Loucy (cell line): ENCODE results near the gene BCAS3.

Source experiments
- EZH2phosphoT487 ChIP-seq: fragments of 200-600 bp; IDR thresholded peaks from 2 replicates; pipeline ENCODE4 v1.6.1; 2018; ENCODE audit warnings: antibody characterized with exemption, mild to moderate bottlenecking, moderate library complexity, borderline replicate concordance
- TF ChIP-seq, protein P1 (sequence below): fragments of 200-600 bp; sonication (generic); conservative IDR thresholded peaks from 2 replicates; pipeline ENCODE4 v1.5.1; 2014; ENCODE audit warnings: mild to moderate bottlenecking, antibody characterized with exemption, low read length

DNA sequence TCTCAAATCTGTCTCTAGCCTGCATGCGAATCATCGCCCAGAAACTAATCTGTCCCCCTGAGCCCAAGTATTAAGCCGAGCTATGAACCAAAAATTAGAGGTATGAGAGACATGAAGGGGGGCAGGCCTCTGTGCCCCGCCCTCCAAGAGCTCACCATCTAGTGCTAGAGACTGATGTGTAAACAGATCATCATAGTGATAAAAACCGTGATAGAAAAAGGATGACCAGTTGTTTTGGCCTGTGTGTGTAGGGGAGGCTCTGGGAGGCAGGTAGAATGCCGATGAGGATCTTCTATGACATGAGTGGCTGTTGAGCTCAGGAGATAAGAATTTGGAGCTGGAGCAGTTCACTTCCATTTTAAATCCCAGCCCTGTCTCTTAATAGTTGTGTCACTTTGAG lies 632.9 kb downstream of the BCAS3 start:
- TF ChIP-seq, protein P1, sequence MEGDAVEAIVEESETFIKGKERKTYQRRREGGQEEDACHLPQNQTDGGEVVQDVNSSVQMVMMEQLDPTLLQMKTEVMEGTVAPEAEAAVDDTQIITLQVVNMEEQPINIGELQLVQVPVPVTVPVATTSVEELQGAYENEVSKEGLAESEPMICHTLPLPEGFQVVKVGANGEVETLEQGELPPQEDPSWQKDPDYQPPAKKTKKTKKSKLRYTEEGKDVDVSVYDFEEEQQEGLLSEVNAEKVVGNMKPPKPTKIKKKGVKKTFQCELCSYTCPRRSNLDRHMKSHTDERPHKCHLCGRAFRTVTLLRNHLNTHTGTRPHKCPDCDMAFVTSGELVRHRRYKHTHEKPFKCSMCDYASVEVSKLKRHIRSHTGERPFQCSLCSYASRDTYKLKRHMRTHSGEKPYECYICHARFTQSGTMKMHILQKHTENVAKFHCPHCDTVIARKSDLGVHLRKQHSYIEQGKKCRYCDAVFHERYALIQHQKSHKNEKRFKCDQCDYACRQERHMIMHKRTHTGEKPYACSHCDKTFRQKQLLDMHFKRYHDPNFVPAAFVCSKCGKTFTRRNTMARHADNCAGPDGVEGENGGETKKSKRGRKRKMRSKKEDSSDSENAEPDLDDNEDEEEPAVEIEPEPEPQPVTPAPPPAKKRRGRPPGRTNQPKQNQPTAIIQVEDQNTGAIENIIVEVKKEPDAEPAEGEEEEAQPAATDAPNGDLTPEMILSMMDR, result no peak
- TF ChIP-seq EZH2phosphoT487, result no peak
